Effector memory CD8-positive, alpha-beta T cell (primary cell): ENCODE results near the gene LYZL1.

Experiments used
- ATAC-seq: fragments of 150-1000 bp; cut with Tn5 transposase; replicated peaks from 2 replicates; pipeline ENCODE4 v1.10.0; 2021; ENCODE audit warnings: mild to moderate bottlenecking, moderate library complexity
- DNase-seq, 3 experiments: peaks; one replicate each; pipeline ENCODE4 v3.0.0; 2021
- H3K27ac Mint-ChIP-seq, 2 donors: one replicate each; pipeline ENCODE4 v1.8.0; 2022; ENCODE audit warnings: mild to moderate bottlenecking in 2 of 2, mixed read lengths in 2 of 2, moderate library complexity in 2 of 2
- H3K27me3 Mint-ChIP-seq, 2 donors: one replicate each; pipeline ENCODE4 v1.8.0; 2022; ENCODE audit warnings: mixed read lengths in 2 of 2
- H3K36me3 Mint-ChIP-seq: one replicate; pipeline ENCODE4 v1.8.0; 2022; ENCODE audit warnings: mild to moderate bottlenecking, moderate library complexity, mixed read lengths; ENCODE audit not compliant: insufficient read depth
- H3K4me1 Mint-ChIP-seq, 2 donors: one replicate each; pipeline ENCODE4 v1.8.0; 2022; ENCODE audit warnings: low read depth in 2 of 2, mixed read lengths in 2 of 2
- H3K4me3 Mint-ChIP-seq, 2 donors: one replicate each; pipeline ENCODE4 v1.8.0; 2022; ENCODE audit warnings: mild to moderate bottlenecking in 2 of 2, mixed read lengths in 2 of 2, moderate library complexity in 2 of 2
- H3K9me3 Mint-ChIP-seq, 2 donors: one replicate each; pipeline ENCODE4 v1.8.0; 2022; ENCODE audit warnings: mixed read lengths in 2 of 2

The LYZL1 gene

DNA sequence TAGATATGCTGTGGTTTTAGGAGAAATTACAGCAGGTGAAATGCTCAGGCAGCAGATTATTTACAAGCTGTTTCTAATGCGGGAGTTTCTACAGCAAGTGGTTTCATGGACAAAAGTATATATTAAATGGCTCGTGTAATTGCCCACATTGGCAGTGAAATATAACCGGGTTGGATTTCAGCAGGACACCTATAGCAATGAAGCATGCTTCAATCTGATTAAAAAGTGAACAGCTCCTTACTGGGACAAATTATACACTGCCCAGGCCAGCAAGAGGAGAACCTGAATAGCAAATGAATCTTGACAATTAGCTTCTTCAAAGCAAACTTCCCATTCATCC is 35.2 kb upstream of the LYZL1 start:
- peaks cover 10 to 50% of the 10 kb centered on the region in 2 donors for H3K27me3 Mint-ChIP-seq

GRCh38 chr10:29254123-29255046 is 34.5 kb upstream of the LYZL1 start:
- no peak for ATAC-seq
- Mint-ChIP-seq H3K9me3 (peaks cover 0 to 1% of the 10 kb centered on the region in 2 donors), H3K36me3 (no peaks in the 10 kb centered on the region), H3K4me1 (no peaks in the 10 kb centered on the region), H3K27me3 (peaks cover 10 to 50% of the 10 kb centered on the region in 2 donors), H3K27ac (no peak overlapping the region), H3K4me3 (no peak overlapping the region)
- no peak for DNase-seq

More for the DNA sequence above, 35.2 kb upstream of the LYZL1 start:
- Mint-ChIP-seq H3K4me1 (no peaks in the 10 kb centered on the region), H3K4me3 (no peak overlapping the region), H3K27ac (no peak overlapping the region), H3K9me3 (no peaks in the 10 kb centered on the region), H3K36me3 (no peaks in the 10 kb centered on the region)
- DNase-seq: no peak
- no peak for ATAC-seq

DNA sequence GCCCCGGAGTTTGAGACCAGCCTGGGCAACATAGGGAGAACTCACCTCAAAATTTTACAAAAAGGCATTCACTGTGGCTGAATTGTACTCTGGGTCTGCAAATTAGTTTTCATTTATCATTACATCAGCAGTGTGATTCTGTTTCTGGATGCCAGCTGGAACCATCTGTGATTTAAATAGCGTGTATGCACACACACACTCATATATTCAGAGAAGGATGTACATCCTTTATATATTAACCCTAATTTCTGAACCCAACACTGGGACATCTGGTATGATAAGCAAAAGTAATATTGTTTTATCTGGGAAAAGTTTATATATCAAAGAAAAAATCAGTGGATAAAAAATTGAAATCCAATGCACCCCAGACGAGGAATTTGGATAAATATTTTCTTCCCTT is 33.8 kb upstream of the LYZL1 start:
- Mint-ChIP-seq H3K27me3 (peaks cover 10 to 45% of the 10 kb centered on the region in 2 donors), H3K4me3 (no peak overlapping the region), H3K4me1 (no peaks in the 10 kb centered on the region), H3K9me3 (peaks cover 0 to 1% of the 10 kb centered on the region in 2 donors), H3K27ac (no peak overlapping the region), H3K36me3 (no peaks in the 10 kb centered on the region)
- ATAC-seq (no peak), DNase-seq (no peak)

DNA sequence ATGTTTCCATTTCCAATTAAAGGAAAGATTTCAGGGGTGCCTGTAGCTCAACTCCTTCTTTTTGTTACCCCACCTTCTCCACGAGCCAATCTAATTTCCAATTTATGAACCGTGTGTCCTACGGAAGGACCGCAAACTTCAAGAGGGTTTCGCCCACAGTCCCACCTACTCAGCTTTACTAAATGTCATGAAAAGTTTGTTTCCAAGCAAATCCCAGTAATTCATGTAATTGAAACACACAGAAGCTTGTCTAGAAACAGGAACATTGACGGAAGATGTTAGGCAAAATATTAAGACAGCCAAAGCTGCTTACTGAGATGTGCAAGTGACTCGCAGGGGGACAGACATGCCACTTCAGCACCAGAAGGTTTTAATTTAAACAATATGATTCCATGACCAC is 32.9 kb upstream of the LYZL1 start:
- Mint-ChIP-seq H3K4me1 (no peaks in the 10 kb centered on the region), H3K36me3 (no peaks in the 10 kb centered on the region), H3K9me3 (peaks cover 0 to 1% of the 10 kb centered on the region in 2 donors), H3K27ac (no peak overlapping the region), H3K27me3 (peaks cover 10 to 38% of the 10 kb centered on the region in 2 donors), H3K4me3 (no peak overlapping the region)
- ATAC-seq: no peak
- DNase-seq: no peak

DNA sequence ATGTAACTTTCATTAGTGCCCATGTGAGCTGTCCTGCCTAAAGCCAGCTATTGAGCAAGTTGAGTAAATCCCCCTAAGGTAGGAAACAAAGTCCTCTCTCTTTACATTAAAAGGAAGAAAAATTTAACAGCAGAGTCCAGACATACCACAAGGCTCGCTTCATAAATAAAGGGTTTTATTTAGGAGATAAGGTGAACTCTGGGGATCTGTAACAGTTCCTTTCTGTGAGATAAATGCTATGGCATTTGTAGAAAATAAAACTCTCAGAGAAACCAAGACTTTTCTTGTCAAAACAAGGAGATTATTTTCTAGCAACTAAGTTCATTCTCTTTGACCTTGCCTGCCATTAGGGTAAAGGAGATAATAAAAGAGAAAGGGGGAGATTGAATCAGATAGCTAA is 32.3 kb upstream of the LYZL1 start:
- H3K4me1 Mint-ChIP-seq: no peaks in the 10 kb centered on the region
- no peak for ATAC-seq

DNA sequence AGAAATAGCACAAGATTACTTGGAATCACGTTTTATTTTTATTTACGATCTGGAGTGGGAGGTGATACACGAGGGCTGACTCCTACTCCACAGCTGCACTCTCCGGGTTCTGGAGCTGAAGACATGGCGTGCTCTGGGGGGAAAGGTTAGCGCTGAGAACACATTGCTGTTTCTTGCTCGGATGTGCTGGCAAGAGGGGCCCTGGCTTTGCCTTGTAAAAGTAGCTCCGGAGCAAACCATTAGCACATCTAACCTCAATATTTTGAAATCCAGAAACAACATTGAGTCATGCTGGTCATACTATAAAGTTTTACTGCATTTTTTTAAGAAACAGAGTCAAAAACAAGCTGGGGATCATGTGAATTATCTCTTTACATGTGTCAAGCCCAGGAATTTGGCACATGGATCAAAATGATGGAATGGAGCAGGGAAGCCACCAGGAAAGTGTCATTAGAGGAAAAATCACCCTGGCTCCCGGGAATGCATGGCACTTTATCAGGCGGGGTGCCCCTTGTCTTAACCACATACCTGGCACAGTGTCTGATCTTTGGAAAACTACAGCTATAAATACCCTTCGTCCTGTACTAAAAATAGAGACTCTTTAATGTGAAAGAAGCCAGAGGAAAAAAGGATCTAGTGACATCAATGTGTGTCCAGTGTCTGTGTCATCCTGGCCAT is 31.6 kb upstream of the LYZL1 start:
- no peak for ATAC-seq
- no peaks in the 10 kb centered on the region for H3K36me3 Mint-ChIP-seq
- H3K27me3 Mint-ChIP-seq: peaks cover 17 to 50% of the 10 kb centered on the region in 2 donors
- no peak overlapping the region for H3K27ac Mint-ChIP-seq
- H3K9me3 Mint-ChIP-seq: peaks cover 0 to 2% of the 10 kb centered on the region in 2 donors
- no peaks in the 10 kb centered on the region for H3K4me1 Mint-ChIP-seq
- no peak for DNase-seq
- H3K4me3 Mint-ChIP-seq: no peak overlapping the region

More for the DNA sequence above, 32.3 kb upstream of the LYZL1 start:
- H3K36me3 Mint-ChIP-seq: no peaks in the 10 kb centered on the region
- peaks cover 14 to 43% of the 10 kb centered on the region in 2 donors for H3K27me3 Mint-ChIP-seq
- no peak for DNase-seq
- no peak overlapping the region for H3K27ac Mint-ChIP-seq
- no peak overlapping the region for H3K4me3 Mint-ChIP-seq
- peaks cover 0 to 1% of the 10 kb centered on the region in 2 donors for H3K9me3 Mint-ChIP-seq

DNA sequence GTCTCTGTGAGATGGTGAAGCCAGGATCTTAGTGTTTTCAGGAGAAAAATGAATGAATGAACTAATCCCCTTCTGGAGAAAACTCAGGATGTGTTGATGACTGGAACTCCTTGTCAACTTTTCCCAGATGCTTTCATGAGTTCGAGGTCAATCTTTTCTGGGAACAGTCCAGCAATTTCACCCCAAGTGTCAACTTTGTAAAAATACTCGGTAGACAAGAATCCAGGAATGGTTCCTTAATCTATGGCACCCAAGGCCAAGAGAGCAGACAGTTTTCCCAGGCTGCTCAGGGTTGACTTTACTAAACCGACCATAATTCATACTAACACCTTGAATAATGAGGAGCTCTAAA is 31.1 kb upstream of the LYZL1 start:
- H3K36me3 Mint-ChIP-seq: no peaks in the 10 kb centered on the region
- no peak overlapping the region for H3K27ac Mint-ChIP-seq

GRCh38 chr10:29259498-29259897 is 29.4 kb upstream of the LYZL1 start:
- H3K9me3 Mint-ChIP-seq: peaks cover 0 to 4% of the 10 kb centered on the region in 2 donors
- no peak for ATAC-seq
- no peaks in the 10 kb centered on the region for H3K4me1 Mint-ChIP-seq
- DNase-seq: no peak
- H3K36me3 Mint-ChIP-seq: no peaks in the 10 kb centered on the region
- H3K27me3 Mint-ChIP-seq: peaks cover 24 to 38% of the 10 kb centered on the region in 2 donors
- H3K27ac Mint-ChIP-seq: no peak overlapping the region
- H3K4me3 Mint-ChIP-seq: no peak overlapping the region

More for the DNA sequence above, 31.1 kb upstream of the LYZL1 start:
- H3K4me3 Mint-ChIP-seq: no peak overlapping the region
- H3K27me3 Mint-ChIP-seq: peaks cover 20 to 51% of the 10 kb centered on the region in 2 donors
- ATAC-seq: no peak
- no peaks in the 10 kb centered on the region for H3K4me1 Mint-ChIP-seq
- no peak for DNase-seq
- peaks cover 0 to 4% of the 10 kb centered on the region in 2 donors for H3K9me3 Mint-ChIP-seq

GRCh38 chr10:29263506-29263905 is 25.4 kb upstream of the LYZL1 start:
- Mint-ChIP-seq H3K4me3 (no peak overlapping the region), H3K27me3 (peaks cover 15 to 24% of the 10 kb centered on the region in 2 donors), H3K4me1 (no peaks in the 10 kb centered on the region), H3K36me3 (no peaks in the 10 kb centered on the region), H3K9me3 (peaks cover 0 to 4% of the 10 kb centered on the region in 2 donors), H3K27ac (no peak overlapping the region)
- ATAC-seq: no peak
- DNase-seq: no peak

- Mint-ChIP-seq H3K4me3 (no peak overlapping the region), H3K36me3 (no peaks in the 10 kb centered on the region), H3K27me3 (peaks cover 15 to 24% of the 10 kb centered on the region in 2 donors), H3K27ac (no peak overlapping the region), H3K4me1 (no peaks in the 10 kb centered on the region), H3K9me3 (peaks cover 0 to 3% of the 10 kb centered on the region in 2 donors)
- no peak for DNase-seq
- ATAC-seq: no peak
Measured at GRCh38 chr10:29265210-29265768, 23.6 kb upstream of the LYZL1 start.

- Mint-ChIP-seq H3K4me3 (no peak overlapping the region), H3K9me3 (peaks cover 0 to 3% of the 10 kb centered on the region in 2 donors), H3K36me3 (no peaks in the 10 kb centered on the region), H3K27me3 (peaks cover 9 to 20% of the 10 kb centered on the region in 2 donors), H3K4me1 (no peaks in the 10 kb centered on the region), H3K27ac (no peak overlapping the region)
- no peak for ATAC-seq
- no peak for DNase-seq
Measured at GRCh38 chr10:29266641-29267040, 22.2 kb upstream of the LYZL1 start.

- Mint-ChIP-seq H3K9me3 (no peaks in the 10 kb centered on the region), H3K4me1 (no peaks in the 10 kb centered on the region), H3K36me3 (no peaks in the 10 kb centered on the region), H3K27ac (no peak overlapping the region), H3K4me3 (no peak overlapping the region), H3K27me3 (peaks cover 0 to 9% of the 10 kb centered on the region in 2 donors)
- no peak for DNase-seq
- ATAC-seq: no peak
Measured at GRCh38 chr10:29268011-29268410, 20.9 kb upstream of the LYZL1 start.

DNA sequence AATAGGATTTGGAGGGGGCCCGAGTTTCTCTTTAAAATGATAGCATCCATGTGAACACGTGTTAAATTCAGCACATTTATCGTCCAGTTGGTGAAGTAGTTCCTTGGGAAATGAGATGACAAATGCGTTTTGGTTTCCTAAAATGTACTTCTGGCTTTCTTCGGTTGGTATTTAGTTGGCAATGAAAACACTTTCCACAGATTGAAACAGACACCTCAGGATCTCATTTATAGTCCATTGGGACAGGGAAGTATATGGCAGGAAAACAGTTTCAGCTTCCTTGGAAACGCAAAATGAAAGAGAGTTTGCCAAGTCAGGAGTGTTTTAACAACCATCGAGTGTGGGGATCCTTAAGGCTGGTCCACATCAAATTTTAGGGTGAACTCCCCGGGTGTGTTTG is 19.4 kb upstream of the LYZL1 start:
- no peak overlapping the region for H3K4me3 Mint-ChIP-seq
- H3K27ac Mint-ChIP-seq: no peak overlapping the region
- DNase-seq (no peak), ATAC-seq (no peak)
- H3K36me3 Mint-ChIP-seq: no peaks in the 10 kb centered on the region
- no peaks in the 10 kb centered on the region for H3K9me3 Mint-ChIP-seq
- no peaks in the 10 kb centered on the region for H3K4me1 Mint-ChIP-seq
- H3K27me3 Mint-ChIP-seq: no peaks in the 10 kb centered on the region
